IMR-90 (cell line): ENCODE data around the gene NDRG4. TPM values are rescaled to one million over a fixed set of nuclear protein-coding genes. Genes with fewer than 3 reads are reported as not detected.

ENCODE experiments used
- ATAC-seq: fragments of 200-7000 bp; cut with Tn5 transposase; 2 replicates; pipeline ENCODE4 v1.9.1; 2020; ENCODE audit warnings: low read depth, mild to moderate bottlenecking, moderate library complexity
- BruUV-seq: library from RNA; stranded (reverse); fragments of 400-500 nt; replicated peaks from 2 replicates; lab custom pipeline; 2021; lab: Mats Ljungman, UMichigan
- CTCF ChIA-PET: fragments of 300-600 bp; formaldehyde crosslinking; extraction: SDS; loops from one replicate; lab custom pipeline; 2021; ENCODE audit warnings: antibody characterized with exemption; lab: Yijun Ruan, JAX
- POLR2A ChIA-PET: fragments of 300-600 bp; sonication (Branson Sonifier 250); formaldehyde crosslinking; loops from one replicate; lab custom pipeline; 2022; ENCODE audit warnings: antibody characterized with exemption; ENCODE audit not compliant: unreplicated experiment; lab: Charles Lee
- DNase-seq: peaks from one replicate; pipeline ENCODE4 v3.0.0; 2013
- H2AFZ ChIP-seq: replicated peaks from 2 replicates; pipeline ENCODE3; 2013; ENCODE audit warnings: low read length, mild to moderate bottlenecking; ENCODE audit not compliant: poor library complexity
- H2AK5ac ChIP-seq: 2 replicates; pipeline ENCODE4 v1.6.1; 2013; ENCODE audit warnings: low read depth, low read length, inconsistent platforms
- H2AK9ac ChIP-seq: replicated peaks from 2 replicates; pipeline ENCODE3; 2013; ENCODE audit warnings: mild to moderate bottlenecking, low read depth, low read length, moderate library complexity; ENCODE audit not compliant: poor library complexity
- H2BK120ac ChIP-seq: 2 replicates; pipeline ENCODE4 v1.6.1; 2013; ENCODE audit warnings: low read depth, low read length, inconsistent platforms
- H2BK15ac ChIP-seq: 3 replicates; pipeline ENCODE4 v1.6.1; 2013; ENCODE audit warnings: low read depth, low read length, inconsistent platforms
- H2BK20ac ChIP-seq: 2 replicates; pipeline ENCODE4 v1.6.1; 2013; ENCODE audit warnings: low read depth, mild to moderate bottlenecking, inconsistent platforms, low read length, moderate library complexity
- H2BK5ac ChIP-seq: 2 replicates; pipeline ENCODE4 v1.6.1; 2013; ENCODE audit warnings: mild to moderate bottlenecking, low read depth, low read length, inconsistent platforms; ENCODE audit not compliant: poor library complexity, severe bottlenecking
- H3K14ac ChIP-seq: replicated peaks from 2 replicates; pipeline ENCODE4 v1.6.1; 2013; ENCODE audit warnings: low read depth, low read length, inconsistent platforms
- H3K18ac ChIP-seq: 2 replicates; pipeline ENCODE4 v1.6.1; 2013; ENCODE audit warnings: low read depth, low read length, control low read depth
- H3K23ac ChIP-seq: 2 replicates; pipeline ENCODE4 v1.6.1; 2013; ENCODE audit warnings: low read depth, low read length, inconsistent platforms
- H3K27ac ChIP-seq: 2 replicates; pipeline ENCODE4 v1.5.1; 2013; ENCODE audit warnings: mild to moderate bottlenecking, control low read depth, low read length; ENCODE audit not compliant: insufficient read depth
- H3K27me3 ChIP-seq: 2 replicates; pipeline ENCODE4 v1.6.1; 2013; ENCODE audit warnings: low read length; ENCODE audit not compliant: control insufficient read depth, insufficient read depth
- H3K36me3 ChIP-seq: 2 replicates; pipeline ENCODE4 v1.6.1; 2013; ENCODE audit warnings: low read length, mixed read lengths; ENCODE audit not compliant: control insufficient read depth, insufficient read depth
- H3K4ac ChIP-seq: 2 replicates; pipeline ENCODE4 v1.6.1; 2013; ENCODE audit warnings: low read depth, low read length, inconsistent platforms
- H3K4me1 ChIP-seq: 2 replicates; pipeline ENCODE4 v1.6.1; 2013; ENCODE audit warnings: low read length, mixed read lengths; ENCODE audit not compliant: control insufficient read depth, insufficient read depth
- H3K4me2 ChIP-seq: 2 replicates; pipeline ENCODE4 v1.6.1; 2013; ENCODE audit warnings: low read depth, mild to moderate bottlenecking, control low read depth, low read length, moderate library complexity
- H3K4me3 ChIP-seq: 2 replicates; pipeline ENCODE4 v1.5.1; 2013; ENCODE audit warnings: low read depth, mild to moderate bottlenecking, control low read depth, low read length, moderate library complexity; ENCODE audit not compliant: insufficient read depth
- H3K56ac ChIP-seq: 2 replicates; pipeline ENCODE4 v1.6.1; 2013; ENCODE audit warnings: low read length, inconsistent platforms; ENCODE audit not compliant: insufficient read depth; ENCODE audit errors: extremely low read depth
- H3K79me1 ChIP-seq, 2 experiments: 2 replicates each; pipeline ENCODE4 v1.6.1; 2013; ENCODE audit warnings: low read length in 2 of 2, inconsistent platforms in 1 of 2, low read depth in 1 of 2
- H3K9ac ChIP-seq: 2 replicates; pipeline ENCODE4 v1.6.1; 2013; ENCODE audit warnings: low read depth, low read length, control low read depth
- H3K9me1 ChIP-seq: 2 replicates; pipeline ENCODE4 v1.6.1; 2013; ENCODE audit warnings: low read length, inconsistent platforms; ENCODE audit not compliant: insufficient read depth
- H3K9me3 ChIP-seq: 2 replicates; pipeline ENCODE4 v1.6.1; 2013; ENCODE audit warnings: low read length; ENCODE audit not compliant: control insufficient read depth, insufficient read depth
- H4K20me1 ChIP-seq: 2 replicates; pipeline ENCODE4 v1.6.1; 2013; ENCODE audit warnings: low read length, inconsistent platforms; ENCODE audit not compliant: insufficient read depth
- H4K5ac ChIP-seq: 2 replicates; pipeline ENCODE4 v1.6.1; 2013; ENCODE audit warnings: mild to moderate bottlenecking, low read depth, low read length, control low read depth
- H4K8ac ChIP-seq, 2 experiments: 2 replicates each; pipeline ENCODE4 v1.6.1; 2013; ENCODE audit warnings: low read depth in 2 of 2, low read length in 2 of 2, control low read depth in 1 of 2, inconsistent platforms in 1 of 2
- H4K91ac ChIP-seq: 2 replicates; pipeline ENCODE4 v1.6.1; 2013; ENCODE audit warnings: low read depth, low read length, inconsistent platforms; ENCODE audit not compliant: insufficient read depth
- BHLHE40 ChIP-seq: fragments of 150-350 bp; IDR thresholded peaks from 2 replicates; pipeline ENCODE4 v1.6.1; 2016; ENCODE audit warnings: mild to moderate bottlenecking, low read depth, low read length
- CEBPB ChIP-seq: IDR thresholded peaks from 2 replicates; pipeline ENCODE4 v1.6.1; 2012; ENCODE audit warnings: low read depth, low read length, improper control_type of control experiment
- ELK1 ChIP-seq: fragments of 150-350 bp; IDR thresholded peaks from 2 replicates; pipeline ENCODE4 v1.6.1; 2016; ENCODE audit warnings: low read depth, mild to moderate bottlenecking, low read length, moderate library complexity, borderline replicate concordance
- MAFK ChIP-seq: IDR thresholded peaks from 2 replicates; pipeline ENCODE4 v1.6.1; 2012; ENCODE audit warnings: low read depth, low read length, improper control_type of control experiment
- MAZ ChIP-seq: IDR thresholded peaks from 2 replicates; pipeline ENCODE4 v1.6.1; 2012; ENCODE audit warnings: low read depth, mild to moderate bottlenecking, low read length, improper control_type of control experiment, moderate library complexity, borderline replicate concordance
- RCOR1 ChIP-seq: IDR thresholded peaks from 2 replicates; pipeline ENCODE4 v1.6.1; 2012; ENCODE audit warnings: mild to moderate bottlenecking, low read length, improper control_type of control experiment; ENCODE audit not compliant: insufficient replicate concordance
- SMC3 ChIP-seq: fragments of 150-350 bp; IDR thresholded peaks from 2 replicates; pipeline ENCODE4 v1.6.1; 2016; ENCODE audit warnings: low read depth, mild to moderate bottlenecking, antibody characterized with exemption, low read length, moderate library complexity
- WGBS, 2 experiments: methylation state at CpG; one replicate each; pipeline versions ENCODE4 v1.1.5 to v1.1.7; 2013; ENCODE audit warnings: missing lambda C conversion rate in 2 of 2; ENCODE audit not compliant: insufficient read length in 1 of 2; ENCODE audit errors: extremely low coverage in 2 of 2; 5-methylcytosine and 5-hydroxymethylcytosine counted together
- dilution Hi-C: fragments of 300-500 bp; cut with HindIII; formaldehyde crosslinking; loops from one replicate; pipeline ENCODE4 v1.14.3; 2018; ENCODE audit warnings: low sequenced_read_pairs; ENCODE audit not compliant: unreplicated experiment
- in situ Hi-C: fragments of 300-500 bp; cut with MboI; formaldehyde crosslinking; loops from 3 replicates; pipeline ENCODE4 v1.14.3; 2019; ENCODE audit warnings: low sequenced_read_pairs, inconsistent platforms, mixed read lengths
- intact Hi-C: fragments of 100-400 bp; cut with micrococcal nuclease; formaldehyde crosslinking; loops from 2 replicates; pipeline ENCODE4 v1.10.0; 2022
- polyA plus RNA-seq, 3 experiments: library from polyadenylated mRNA; depleted of rRNA; stranded (reverse); fragments of >200 nt; gene quantifications; 2 replicates each; pipeline ENCODE4 v1.2.3, GENCODE V29; 2012; ENCODE audit warnings: low replicate concordance in 1 of 3
- total RNA-seq: library from RNA; depleted of rRNA; stranded (reverse); fragments of >200 nt; gene quantifications from 2 replicates; pipeline ENCODE4 v1.2.3, GENCODE V29; 2012

NDRG4 gene
- total and polyA plus RNA-seq, 2 of the 4 experiments (the other 2 are of a cell fraction) = 10.9 to 23.5 TPM

- Histone ChIP-seq H4K91ac (no peak overlapping the region), H3K36me3 (no peaks in the 10 kb centered on the region), H2BK120ac (no peak overlapping the region), H3K4ac (no peak overlapping the region), H3K4me3 (no peak overlapping the region), H4K5ac (no peak overlapping the region), H3K56ac (no peak overlapping the region), H3K23ac (no peak overlapping the region), H3K27ac (no peak overlapping the region), H2BK5ac (no peak overlapping the region), H2BK15ac (no peak overlapping the region), H3K9ac (no peak overlapping the region), H2AFZ (no peak overlapping the region), H2BK20ac (no peak overlapping the region), H3K18ac (no peak overlapping the region), H4K20me1 (no peaks in the 10 kb centered on the region), H3K9me3 (no peaks in the 10 kb centered on the region), H3K14ac (no peak overlapping the region), H2AK5ac (no peak overlapping the region), H2AK9ac (peak overlapping the region; percentile 55), H4K8ac (no peak overlapping the region), H3K79me1 (no peaks in the 10 kb centered on the region), H3K9me1 (no peaks in the 10 kb centered on the region), H3K4me2 (no peak overlapping the region), H3K27me3 (peaks cover 50% of the 10 kb centered on the region), H3K4me1 (no peaks in the 10 kb centered on the region)
- dilution Hi-C loops (no loop called here), in situ Hi-C loops (no loop called here), intact Hi-C loops (no loop called here)
- ATAC-seq (no peak), DNase-seq (no peak)
- WGBS, 2 experiments = no CpG with 5 or more reads among the region's 5 CpGs
- ChIA-PET POLR2A (no interaction called here), CTCF (no interaction called here)
- no TSS peak for BruUV-seq
- TF ChIP-seq BHLHE40 (no peak), RCOR1 (no peak), MAFK (no peak), CEBPB (no peak), ELK1 (no peak), SMC3 (no peak), MAZ (no peak)
Observed at GRCh38 chr16:58461056-58461455, 38.9 kb upstream of the NDRG4 start.
